COR-L47 (cell line): ENCODE data around the gene AP1G2.

Experiments
- DNase-seq: peaks from one replicate; lab custom pipeline; 2025; lab: John Stamatoyannopoulos, UW

Gene AP1G2

GRCh38 chr14:23518709-23519108 is 48.9 kb downstream of the AP1G2 start:
- no peak for DNase-seq

- DNase-seq = no peak
Measured at GRCh38 chr14:23517650-23518326, 49.8 kb downstream of the AP1G2 start.

GRCh38 chr14:23514644-23514957 is 53.0 kb downstream of the AP1G2 start:
- DNase-seq = peak; percentile 87

- DNase-seq = peak; percentile 36
Measured at GRCh38 chr14:23513818-23514643, 53.6 kb downstream of the AP1G2 start.

- DNase-seq = peak; percentile 63
Measured at GRCh38 chr14:23513005-23513817, 54.4 kb downstream of the AP1G2 start.

GRCh38 chr14:23512156-23512555 is 55.4 kb downstream of the AP1G2 start:
- DNase-seq = peak; percentile 61
